Liver (tissue), 9 donors: ENCODE results near the gene SESN3. TPM values are rescaled to one million over a fixed set of nuclear protein-coding genes. Genes with fewer than 3 reads are reported as not detected.

ENCODE experiments used
- DNase-seq: peaks from one replicate; pipeline ENCODE4 v3.0.0-alpha.2; 2017; ENCODE audit warnings: low spot score
- H3K27ac ChIP-seq, 2 donors: one replicate each; pipeline ENCODE4 v1.7.0; 2013; ENCODE audit warnings: inconsistent platforms in 2 of 2, low read length in 2 of 2, control low read depth in 1 of 2, low read depth in 1 of 2, mild to moderate bottlenecking in 1 of 2
- H3K27me3 ChIP-seq, 4 donors: one replicate each; pipeline versions ENCODE4 v1.6.1 to v1.7.0; 2013; ENCODE audit warnings: low read length in 3 of 4, inconsistent platforms in 1 of 4, mild to moderate bottlenecking in 1 of 4, moderate library complexity in 1 of 4; ENCODE audit not compliant: control insufficient read depth in 4 of 4, insufficient read depth in 4 of 4
- H3K36me3 ChIP-seq, 4 donors: one replicate each; pipeline versions ENCODE4 v1.6.1 to v1.7.0; 2013; ENCODE audit warnings: low read length in 3 of 4, mild to moderate bottlenecking in 3 of 4, low read depth in 1 of 4, moderate library complexity in 1 of 4; ENCODE audit not compliant: control insufficient read depth in 4 of 4, insufficient read depth in 3 of 4
- H3K4me1 ChIP-seq, 4 donors: one replicate each; pipeline versions ENCODE4 v1.6.1 to v1.7.0; 2013; ENCODE audit warnings: low read length in 3 of 4, mild to moderate bottlenecking in 3 of 4, moderate library complexity in 1 of 4; ENCODE audit not compliant: control insufficient read depth in 4 of 4, insufficient read depth in 4 of 4
- H3K4me3 ChIP-seq, 3 donors: one replicate each; pipeline versions ENCODE4 v1.6.1 to v1.7.0; 2013; ENCODE audit warnings: low read length in 3 of 3, control low read depth in 1 of 3, low read depth in 1 of 3, mild to moderate bottlenecking in 1 of 3
- H3K9ac ChIP-seq, 2 donors: one replicate each; pipeline ENCODE4 v1.7.0; 2013; ENCODE audit warnings: low read length in 2 of 2, mild to moderate bottlenecking in 2 of 2, moderate library complexity in 2 of 2, control low read depth in 1 of 2, low read depth in 1 of 2
- H3K9me3 ChIP-seq, 4 donors: one replicate each; pipeline versions ENCODE4 v1.6.1 to v1.7.0; 2013; ENCODE audit warnings: low read length in 3 of 4; ENCODE audit not compliant: control insufficient read depth in 4 of 4
- FOXA1 ChIP-seq: IDR thresholded peaks from 2 replicates; pipeline ENCODE4 v1.6.1; 2016; ENCODE audit warnings: antibody characterized with exemption
- FOXA2 ChIP-seq: IDR thresholded peaks from 2 replicates; pipeline ENCODE4 v1.6.1; 2016; ENCODE audit warnings: antibody characterized with exemption
- GABPA ChIP-seq, 2 donors: IDR thresholded peaks in 1 of 2; conservative IDR thresholded peaks in 1 of 2; 2 replicates each; pipeline ENCODE4 v1.6.1; 2016; ENCODE audit warnings: antibody characterized with exemption in 2 of 2, mild to moderate bottlenecking in 1 of 2, moderate library complexity in 1 of 2
- HNF4A ChIP-seq, 2 donors: conservative IDR thresholded peaks; 2 replicates each; pipeline ENCODE4 v1.6.1; 2016; ENCODE audit warnings: antibody characterized with exemption in 2 of 2, mild to moderate bottlenecking in 2 of 2
- HNF4G ChIP-seq: IDR thresholded peaks from 2 replicates; pipeline ENCODE4 v1.6.1; 2016; ENCODE audit warnings: antibody characterized with exemption
- JUND ChIP-seq, 2 donors: IDR thresholded peaks; 2 replicates each; pipeline ENCODE4 v1.6.1; 2016; ENCODE audit warnings: antibody characterized with exemption in 2 of 2
- NR2F2 ChIP-seq: IDR thresholded peaks from 2 replicates; pipeline ENCODE4 v1.6.1; 2016; ENCODE audit warnings: antibody characterized with exemption
- RAD21 ChIP-seq, 2 donors: IDR thresholded peaks; 2 replicates each; pipeline ENCODE4 v1.6.1; 2016; ENCODE audit warnings: antibody characterized with exemption in 2 of 2, mild to moderate bottlenecking in 2 of 2
- SP1 ChIP-seq: IDR thresholded peaks from 2 replicates; pipeline ENCODE4 v1.6.1; 2018; ENCODE audit warnings: antibody characterized with exemption, mild to moderate bottlenecking
- TAF1 ChIP-seq: conservative IDR thresholded peaks from 2 replicates; pipeline ENCODE4 v1.6.1; 2016; ENCODE audit warnings: antibody characterized with exemption, mild to moderate bottlenecking
- YY1 ChIP-seq: IDR thresholded peaks from 2 replicates; pipeline ENCODE4 v1.6.1; 2016; ENCODE audit warnings: antibody characterized with exemption, mild to moderate bottlenecking
- WGBS: extraction: QIAGEN DNeasy Blood & Tissue Kit; methylation state at CpG from one replicate; pipeline ENCODE4 v1.1.7; 2013; 5-methylcytosine and 5-hydroxymethylcytosine counted together
- polyA plus RNA-seq, 2 donors: library from polyadenylated mRNA; stranded (reverse) in 1 of 2; unstranded in 1 of 2; fragments of 200-250 nt in 1 of 2; fragments of >200 nt in 1 of 2; fragmentation: Nextera tagmentation in 1 of 2; extraction: Ambion mirVana in 1 of 2; gene quantifications; one replicate each; pipeline versions ENCODE4 v1.2.1 to v1.2.3, GENCODE V29; 2013 to 2015
- total RNA-seq, 2 donors: library from RNA; depleted of rRNA; stranded (reverse); fragments of >200 nt; gene quantifications; one replicate each; pipeline ENCODE4 v1.2.3, GENCODE V29; 2014
- TF ChIP-seq, protein P1 (sequence below): IDR thresholded peaks from 2 replicates; pipeline ENCODE4 v1.6.1; 2016; ENCODE audit warnings: antibody characterized with exemption, mild to moderate bottlenecking
- TF ChIP-seq, protein P2 (sequence below): IDR thresholded peaks from 2 replicates; pipeline ENCODE4 v1.6.1; 2016; ENCODE audit warnings: antibody characterized with exemption
- TF ChIP-seq, protein P3 (sequence below): fragments of 150-350 bp; IDR thresholded peaks from 2 replicates; pipeline ENCODE4 v1.5.1; 2017; ENCODE audit warnings: improper control_type of control experiment, low read depth, low read length; ENCODE audit not compliant: missing input control
- TF ChIP-seq, protein P4 (sequence below): IDR thresholded peaks from 2 replicates; pipeline ENCODE4 v1.6.1; 2016; ENCODE audit warnings: antibody characterized with exemption
- TF ChIP-seq, protein P5 (sequence below): IDR thresholded peaks from 2 replicates; pipeline ENCODE4 v1.6.1; 2016; ENCODE audit warnings: antibody characterized with exemption
- donor health status: healthy.
- donor health status: healthy.
- donor health status: healthy.
- donor health status: healthy.
- donor health status: healthy.

Gene SESN3
- total and polyA plus RNA-seq, 4 donors: 0.85 to 46.6 (median 2.6) TPM

DNA sequence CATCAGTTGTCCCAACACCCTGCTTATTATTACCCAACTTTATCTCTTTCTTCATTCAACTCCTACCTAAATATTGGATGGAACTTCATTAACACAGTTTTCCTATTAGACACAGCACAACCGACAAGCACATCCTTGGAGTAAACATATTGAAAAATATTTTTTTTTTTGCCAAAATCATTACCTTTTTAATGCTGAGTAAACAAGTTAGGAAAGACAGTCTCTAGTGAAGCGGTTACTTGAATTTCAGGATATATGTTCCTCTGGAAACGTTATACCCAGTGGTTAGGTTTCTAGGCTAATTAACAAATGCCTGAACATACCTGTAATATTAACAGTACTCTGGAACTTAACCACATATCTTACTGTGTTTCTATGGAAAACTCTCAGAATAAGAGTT is 11.4 kb downstream of the SESN3 start:
- Histone ChIP-seq H3K9ac (no peak overlapping the region), H3K27me3 (no peaks in the 10 kb centered on the region), H3K4me1 (no peaks in the 10 kb centered on the region), H3K27ac (no peak overlapping the region), H3K4me3 (no peak overlapping the region), H3K36me3 (no peaks in the 10 kb centered on the region), H3K9me3 (no peaks in the 10 kb centered on the region)
- no peak for DNase-seq
- TF ChIP-seq, protein P1, sequence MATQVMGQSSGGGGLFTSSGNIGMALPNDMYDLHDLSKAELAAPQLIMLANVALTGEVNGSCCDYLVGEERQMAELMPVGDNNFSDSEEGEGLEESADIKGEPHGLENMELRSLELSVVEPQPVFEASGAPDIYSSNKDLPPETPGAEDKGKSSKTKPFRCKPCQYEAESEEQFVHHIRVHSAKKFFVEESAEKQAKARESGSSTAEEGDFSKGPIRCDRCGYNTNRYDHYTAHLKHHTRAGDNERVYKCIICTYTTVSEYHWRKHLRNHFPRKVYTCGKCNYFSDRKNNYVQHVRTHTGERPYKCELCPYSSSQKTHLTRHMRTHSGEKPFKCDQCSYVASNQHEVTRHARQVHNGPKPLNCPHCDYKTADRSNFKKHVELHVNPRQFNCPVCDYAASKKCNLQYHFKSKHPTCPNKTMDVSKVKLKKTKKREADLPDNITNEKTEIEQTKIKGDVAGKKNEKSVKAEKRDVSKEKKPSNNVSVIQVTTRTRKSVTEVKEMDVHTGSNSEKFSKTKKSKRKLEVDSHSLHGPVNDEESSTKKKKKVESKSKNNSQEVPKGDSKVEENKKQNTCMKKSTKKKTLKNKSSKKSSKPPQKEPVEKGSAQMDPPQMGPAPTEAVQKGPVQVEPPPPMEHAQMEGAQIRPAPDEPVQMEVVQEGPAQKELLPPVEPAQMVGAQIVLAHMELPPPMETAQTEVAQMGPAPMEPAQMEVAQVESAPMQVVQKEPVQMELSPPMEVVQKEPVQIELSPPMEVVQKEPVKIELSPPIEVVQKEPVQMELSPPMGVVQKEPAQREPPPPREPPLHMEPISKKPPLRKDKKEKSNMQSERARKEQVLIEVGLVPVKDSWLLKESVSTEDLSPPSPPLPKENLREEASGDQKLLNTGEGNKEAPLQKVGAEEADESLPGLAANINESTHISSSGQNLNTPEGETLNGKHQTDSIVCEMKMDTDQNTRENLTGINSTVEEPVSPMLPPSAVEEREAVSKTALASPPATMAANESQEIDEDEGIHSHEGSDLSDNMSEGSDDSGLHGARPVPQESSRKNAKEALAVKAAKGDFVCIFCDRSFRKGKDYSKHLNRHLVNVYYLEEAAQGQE: no peak
- no peak for TF ChIP-seq JUND (IDR thresholded peaks at IDR 0.05)
- TF ChIP-seq SP1: no peak
- no peak for TF ChIP-seq RAD21 (IDR thresholded peaks at IDR 0.05)
- TF ChIP-seq TAF1: no peak
- TF ChIP-seq, protein P2, sequence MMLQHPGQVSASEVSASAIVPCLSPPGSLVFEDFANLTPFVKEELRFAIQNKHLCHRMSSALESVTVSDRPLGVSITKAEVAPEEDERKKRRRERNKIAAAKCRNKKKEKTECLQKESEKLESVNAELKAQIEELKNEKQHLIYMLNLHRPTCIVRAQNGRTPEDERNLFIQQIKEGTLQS: no peak
- no peak for TF ChIP-seq NR2F2
- TF ChIP-seq HNF4A (conservative IDR thresholded peaks at IDR 0.05): no peak
- TF ChIP-seq YY1: no peak
- TF ChIP-seq, protein P3, sequence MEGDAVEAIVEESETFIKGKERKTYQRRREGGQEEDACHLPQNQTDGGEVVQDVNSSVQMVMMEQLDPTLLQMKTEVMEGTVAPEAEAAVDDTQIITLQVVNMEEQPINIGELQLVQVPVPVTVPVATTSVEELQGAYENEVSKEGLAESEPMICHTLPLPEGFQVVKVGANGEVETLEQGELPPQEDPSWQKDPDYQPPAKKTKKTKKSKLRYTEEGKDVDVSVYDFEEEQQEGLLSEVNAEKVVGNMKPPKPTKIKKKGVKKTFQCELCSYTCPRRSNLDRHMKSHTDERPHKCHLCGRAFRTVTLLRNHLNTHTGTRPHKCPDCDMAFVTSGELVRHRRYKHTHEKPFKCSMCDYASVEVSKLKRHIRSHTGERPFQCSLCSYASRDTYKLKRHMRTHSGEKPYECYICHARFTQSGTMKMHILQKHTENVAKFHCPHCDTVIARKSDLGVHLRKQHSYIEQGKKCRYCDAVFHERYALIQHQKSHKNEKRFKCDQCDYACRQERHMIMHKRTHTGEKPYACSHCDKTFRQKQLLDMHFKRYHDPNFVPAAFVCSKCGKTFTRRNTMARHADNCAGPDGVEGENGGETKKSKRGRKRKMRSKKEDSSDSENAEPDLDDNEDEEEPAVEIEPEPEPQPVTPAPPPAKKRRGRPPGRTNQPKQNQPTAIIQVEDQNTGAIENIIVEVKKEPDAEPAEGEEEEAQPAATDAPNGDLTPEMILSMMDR: no peak
- TF ChIP-seq, protein P4, sequence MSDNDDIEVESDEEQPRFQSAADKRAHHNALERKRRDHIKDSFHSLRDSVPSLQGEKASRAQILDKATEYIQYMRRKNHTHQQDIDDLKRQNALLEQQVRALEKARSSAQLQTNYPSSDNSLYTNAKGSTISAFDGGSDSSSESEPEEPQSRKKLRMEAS: no peak
- TF ChIP-seq FOXA2: no peak
- no peak for TF ChIP-seq GABPA (IDR thresholded peaks at IDR 0.05 in 1 of 2, conservative IDR thresholded peaks at IDR 0.05 in 1 of 2)
- TF ChIP-seq, protein P5, sequence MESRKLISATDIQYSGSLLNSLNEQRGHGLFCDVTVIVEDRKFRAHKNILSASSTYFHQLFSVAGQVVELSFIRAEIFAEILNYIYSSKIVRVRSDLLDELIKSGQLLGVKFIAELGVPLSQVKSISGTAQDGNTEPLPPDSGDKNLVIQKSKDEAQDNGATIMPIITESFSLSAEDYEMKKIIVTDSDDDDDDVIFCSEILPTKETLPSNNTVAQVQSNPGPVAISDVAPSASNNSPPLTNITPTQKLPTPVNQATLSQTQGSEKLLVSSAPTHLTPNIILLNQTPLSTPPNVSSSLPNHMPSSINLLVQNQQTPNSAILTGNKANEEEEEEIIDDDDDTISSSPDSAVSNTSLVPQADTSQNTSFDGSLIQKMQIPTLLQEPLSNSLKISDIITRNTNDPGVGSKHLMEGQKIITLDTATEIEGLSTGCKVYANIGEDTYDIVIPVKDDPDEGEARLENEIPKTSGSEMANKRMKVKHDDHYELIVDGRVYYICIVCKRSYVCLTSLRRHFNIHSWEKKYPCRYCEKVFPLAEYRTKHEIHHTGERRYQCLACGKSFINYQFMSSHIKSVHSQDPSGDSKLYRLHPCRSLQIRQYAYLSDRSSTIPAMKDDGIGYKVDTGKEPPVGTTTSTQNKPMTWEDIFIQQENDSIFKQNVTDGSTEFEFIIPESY: no peak
- 96% methylated on average over 3 of the region's 3 CpGs for WGBS

DNA sequence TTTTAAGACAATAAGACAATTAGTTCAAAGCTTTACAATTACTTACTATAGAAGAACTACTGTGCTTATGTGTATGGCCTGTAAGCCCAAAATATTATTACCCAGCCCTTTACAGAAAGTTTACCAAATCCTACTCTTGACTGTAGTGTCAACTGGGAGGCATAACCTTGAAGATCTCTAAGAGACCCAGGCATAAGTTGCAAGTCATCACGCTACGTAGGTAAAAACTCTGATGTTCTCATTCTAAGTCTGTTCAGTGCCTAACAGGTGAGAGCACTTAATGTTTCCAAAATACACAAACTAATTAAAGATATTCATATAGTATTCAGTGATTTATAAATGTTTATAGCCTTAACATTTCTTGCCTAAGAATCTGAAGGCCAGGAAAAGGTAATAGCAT is 12.9 kb downstream of the SESN3 start:
- no peak for DNase-seq
- Histone ChIP-seq H3K9ac (no peak overlapping the region), H3K36me3 (no peaks in the 10 kb centered on the region), H3K27ac (no peak overlapping the region), H3K27me3 (no peaks in the 10 kb centered on the region), H3K4me3 (no peak overlapping the region), H3K4me1 (no peaks in the 10 kb centered on the region), H3K9me3 (no peaks in the 10 kb centered on the region)
- 97% methylated on average over 2 of the region's 2 CpGs for WGBS
- TF ChIP-seq TAF1: no peak
- TF ChIP-seq, protein P3: no peak
- TF ChIP-seq HNF4A (conservative IDR thresholded peaks at IDR 0.05): no peak
- no peak for TF ChIP-seq HNF4G
- TF ChIP-seq FOXA1: no peak
- no peak for TF ChIP-seq NR2F2
- TF ChIP-seq, protein P2: no peak
- TF ChIP-seq RAD21 (IDR thresholded peaks at IDR 0.05): no peak
- TF ChIP-seq, protein P1: no peak
